Gastrocnemius medialis (tissue), 4 donors: ENCODE data around the gene TCF4. TPM values are rescaled to one million over a fixed set of nuclear protein-coding genes. Genes with fewer than 3 reads are reported as not detected.

ENCODE experiments used
- ATAC-seq, 2 donors: fragments of 150-250 bp; one replicate each; pipeline ENCODE4 v1.9.1; 2016
- DNase-seq, 2 donors: peaks; one replicate each; pipeline ENCODE4 v3.0.0-alpha.2; 2019
- H3K27ac ChIP-seq, 4 donors: fragments of 200-600 bp; sonication (generic); 1 replicate in 1 of 4; 2 replicates in 3 of 4; pipeline ENCODE4 v1.5.1; 2016 to 2018; ENCODE audit warnings: mild to moderate bottlenecking in 2 of 4, moderate library complexity in 1 of 4
- H3K27me3 ChIP-seq, 3 donors: fragments of 200-600 bp; sonication (generic) in 2 of 3; 1 replicate in 1 of 3; 2 replicates in 2 of 3; pipeline versions ENCODE4 v1.5.1 to v1.6.0; 2016 to 2019; ENCODE audit warnings: mild to moderate bottlenecking in 1 of 3, moderate library complexity in 1 of 3
- H3K36me3 ChIP-seq, 2 donors: fragments of 200-600 bp; sonication (generic) in 1 of 2; one replicate each; pipeline ENCODE4 v1.5.1; 2017 to 2018
- H3K4me1 ChIP-seq, 2 donors: fragments of 200-600 bp; sonication (generic) in 1 of 2; one replicate each; pipeline ENCODE4 v1.5.1; 2016 to 2017; ENCODE audit warnings: mild to moderate bottlenecking in 2 of 2
- H3K4me3 ChIP-seq, 4 donors: fragments of 200-600 bp; sonication (generic) in 3 of 4; 1 replicate in 1 of 4; 2 replicates in 3 of 4; pipeline ENCODE4 v1.5.1; 2016 to 2019; ENCODE audit warnings: mild to moderate bottlenecking in 2 of 4
- H3K9me3 ChIP-seq, 3 donors: fragments of 200-600 bp; sonication (generic) in 2 of 3; 1 replicate in 1 of 3; 2 replicates in 2 of 3; pipeline ENCODE4 v1.5.1; 2016 to 2019
- POLR2A ChIP-seq, 2 donors: fragments of 450-650 bp; IDR thresholded peaks; one replicate each; pipeline ENCODE4 v1.6.1; 2017; ENCODE audit warnings: antibody characterized with exemption in 2 of 2, mild to moderate bottlenecking in 2 of 2, moderate library complexity in 2 of 2
- in situ Hi-C, 4 donors: fragments of 200-750 bp; cut with MboI; loops; one replicate each; pipeline versions ENCODE4 v1.15.0 to v1.8.0; 2017; ENCODE audit warnings: low sequenced_read_pairs in 4 of 4
- intact Hi-C: fragments of 100-400 bp; cut with DNase I; formaldehyde crosslinking; loops from one replicate; pipeline ENCODE4 v1.15.1; 2023; ENCODE audit warnings: low total_unique reads
- total RNA-seq, 4 donors: library from RNA; depleted of rRNA; stranded (reverse); fragments of >200 nt; gene quantifications; one replicate each; pipeline versions ENCODE4 v1.1.0 to v1.2.3, GENCODE V29; 2016
- TF ChIP-seq, protein P1 (sequence below), 5 experiments: fragments of 450-650 bp in 3 of 5; fragments of 200-600 bp in 2 of 5; sonication (generic) in 2 of 5; IDR thresholded peaks in 4 of 5; conservative IDR thresholded peaks in 1 of 5; 1 replicate in 4 of 5; 2 replicates in 1 of 5; pipeline ENCODE4 v1.5.1; 2016 to 2019; ENCODE audit warnings: antibody characterized with exemption in 5 of 5, mild to moderate bottlenecking in 3 of 5, moderate library complexity in 3 of 5

The TCF4 gene
- total RNA-seq, 4 donors from 2014 or later = 40.3 to 60.6 (median 53.6) TPM

- DNase-seq (no peak), ATAC-seq (no peak)
- H3K9me3 ChIP-seq = no peaks in the 10 kb centered on the region
- intact Hi-C loops (no loop called here), in situ Hi-C loops (no loop called here)
- H3K27ac ChIP-seq = no peak overlapping the region
- no peak overlapping the region for H3K4me3 ChIP-seq
- peaks cover 0 to 59% of the 10 kb centered on the region in 2 donors for H3K36me3 ChIP-seq
- peaks cover 10% of the 10 kb centered on the region in 2 donors for H3K4me1 ChIP-seq
- H3K27me3 ChIP-seq = no peaks in the 10 kb centered on the region
- no peak for TF ChIP-seq POLR2A (IDR thresholded peaks at IDR 0.05)
- TF ChIP-seq, protein P1, sequence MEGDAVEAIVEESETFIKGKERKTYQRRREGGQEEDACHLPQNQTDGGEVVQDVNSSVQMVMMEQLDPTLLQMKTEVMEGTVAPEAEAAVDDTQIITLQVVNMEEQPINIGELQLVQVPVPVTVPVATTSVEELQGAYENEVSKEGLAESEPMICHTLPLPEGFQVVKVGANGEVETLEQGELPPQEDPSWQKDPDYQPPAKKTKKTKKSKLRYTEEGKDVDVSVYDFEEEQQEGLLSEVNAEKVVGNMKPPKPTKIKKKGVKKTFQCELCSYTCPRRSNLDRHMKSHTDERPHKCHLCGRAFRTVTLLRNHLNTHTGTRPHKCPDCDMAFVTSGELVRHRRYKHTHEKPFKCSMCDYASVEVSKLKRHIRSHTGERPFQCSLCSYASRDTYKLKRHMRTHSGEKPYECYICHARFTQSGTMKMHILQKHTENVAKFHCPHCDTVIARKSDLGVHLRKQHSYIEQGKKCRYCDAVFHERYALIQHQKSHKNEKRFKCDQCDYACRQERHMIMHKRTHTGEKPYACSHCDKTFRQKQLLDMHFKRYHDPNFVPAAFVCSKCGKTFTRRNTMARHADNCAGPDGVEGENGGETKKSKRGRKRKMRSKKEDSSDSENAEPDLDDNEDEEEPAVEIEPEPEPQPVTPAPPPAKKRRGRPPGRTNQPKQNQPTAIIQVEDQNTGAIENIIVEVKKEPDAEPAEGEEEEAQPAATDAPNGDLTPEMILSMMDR (IDR thresholded peaks at IDR 0.05 in 4 of 5, conservative IDR thresholded peaks at IDR 0.05 in 1 of 5) = no peak
Measured at GRCh38 chr18:55258088-55258487, 329.9 kb downstream of the TCF4 start.

- Histone ChIP-seq H3K4me3 (no peak overlapping the region), H3K27me3 (no peaks in the 10 kb centered on the region), H3K9me3 (no peaks in the 10 kb centered on the region), H3K36me3 (peaks cover 0 to 59% of the 10 kb centered on the region in 2 donors), H3K27ac (no peak overlapping the region), H3K4me1 (peaks cover 21 to 22% of the 10 kb centered on the region in 2 donors)
- no peak for DNase-seq
- intact Hi-C loops (no loop called here), in situ Hi-C loops (no loop called here)
- TF ChIP-seq, protein P1 (IDR thresholded peaks at IDR 0.05 in 4 of 5, conservative IDR thresholded peaks at IDR 0.05 in 1 of 5) = no peak
- TF ChIP-seq POLR2A (IDR thresholded peaks at IDR 0.05) = no peak
- ATAC-seq = no peak
Measured at GRCh38 chr18:55256929-55257289, 331.1 kb downstream of the TCF4 start.

DNA sequence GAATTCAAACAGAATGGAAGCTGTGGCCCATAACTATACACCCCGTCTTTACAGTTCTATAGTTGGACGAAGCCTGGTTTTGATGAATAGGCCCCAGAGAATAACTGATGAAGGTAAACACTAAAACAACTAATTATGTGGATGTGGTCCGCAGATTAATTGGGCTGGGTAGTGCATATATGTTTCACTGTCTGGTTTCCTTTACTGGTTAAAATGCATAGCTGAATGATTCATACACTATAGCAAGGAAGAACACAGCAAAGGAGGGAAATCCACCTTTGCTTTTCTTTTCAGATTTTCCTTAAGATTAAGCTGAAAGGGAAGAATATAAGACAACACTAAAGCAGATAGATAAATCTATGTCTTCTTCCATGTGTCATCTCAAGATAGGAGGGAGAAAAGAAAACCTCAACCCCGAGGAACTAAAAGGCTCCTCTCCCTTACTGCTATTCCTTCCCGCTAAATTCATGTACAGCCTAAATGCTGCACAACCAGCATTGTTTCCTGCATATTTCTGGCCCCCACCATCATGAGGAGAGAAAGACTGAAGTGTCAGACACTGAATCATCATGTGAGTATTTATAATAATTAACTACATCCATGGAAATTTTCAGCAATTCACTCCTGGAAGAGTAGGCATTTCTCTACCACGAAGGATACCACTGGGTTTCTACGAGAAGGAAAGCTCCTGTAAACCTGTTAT lies 331.6 kb downstream of the TCF4 start:
- Histone ChIP-seq H3K36me3 (peaks cover 0 to 56% of the 10 kb centered on the region in 2 donors), H3K27ac (no peak overlapping the region), H3K9me3 (no peaks in the 10 kb centered on the region), H3K4me1 (peaks cover 27% of the 10 kb centered on the region in 2 donors), H3K4me3 (no peak overlapping the region), H3K27me3 (no peaks in the 10 kb centered on the region)
- intact Hi-C loops = no loop called here
- no peak for TF ChIP-seq POLR2A (IDR thresholded peaks at IDR 0.05)
- TF ChIP-seq, protein P1 (IDR thresholded peaks at IDR 0.05 in 4 of 5, conservative IDR thresholded peaks at IDR 0.05 in 1 of 5) = no peak
- no peak for DNase-seq
- in situ Hi-C loops = no loop called here
- ATAC-seq = no peak

GRCh38 chr18:55253814-55254213 lies 334.2 kb downstream of the TCF4 start:
- intact Hi-C loops (loop anchor here (5.0 kb wide), 1 partner anchor 68 kb away; no protein-coding TSS in a partner anchor), in situ Hi-C loops (no loop called here)
- H3K9me3 ChIP-seq = no peaks in the 10 kb centered on the region
- no peak for DNase-seq
- TF ChIP-seq POLR2A (IDR thresholded peaks at IDR 0.05) = no peak
- TF ChIP-seq, protein P1 (IDR thresholded peaks at IDR 0.05 in 4 of 5, conservative IDR thresholded peaks at IDR 0.05 in 1 of 5) = no peak
- H3K27ac ChIP-seq = peak overlapping the region; percentile 48 to 72 (median 67)
- H3K4me1 ChIP-seq = peaks cover 33 to 34% of the 10 kb centered on the region in 2 donors
- no peaks in the 10 kb centered on the region for H3K27me3 ChIP-seq
- peaks cover 0 to 33% of the 10 kb centered on the region in 2 donors for H3K36me3 ChIP-seq
- no peak for ATAC-seq
- H3K4me3 ChIP-seq = no peak overlapping the region
